GM18909 (cell line): ENCODE measurements around the gene IRF5.
"Not testable (repeated sequence)": the region's sequence is repeated elsewhere in the genome, so short reads cannot be mapped to it uniquely, and the experiment has no call there.

Source experiments
- ATAC-seq: cut with Tn5 transposase; IDR thresholded peaks from one replicate; pipeline ENCODE4 v1.9.1; 2021; ENCODE audit warnings: mild to moderate bottlenecking; ENCODE audit not compliant: unreplicated experiment, poor library complexity

IRF5 gene

GRCh38 chr7:128937271-128937646 is 468 bp upstream of the IRF5 start:
- ATAC-seq: peak; percentile 2

GRCh38 chr7:128938544-128939074 is 882 bp downstream of the IRF5 start:
- no peak for ATAC-seq

GRCh38 chr7:128939075-128939860 is 1.5 kb downstream of the IRF5 start:
- ATAC-seq: no peak

GRCh38 chr7:128939861-128940410 is 2.2 kb downstream of the IRF5 start:
- ATAC-seq: peak; percentile 22

GRCh38 chr7:128940494-128941322 is 3.0 kb downstream of the IRF5 start:
- ATAC-seq: peak; percentile 64

- no peak for ATAC-seq
These were observed 3.7 kb downstream of the IRF5 start for GRCh38 chr7:128941323-128941890.

GRCh38 chr7:128941946-128942526 is 4.3 kb downstream of the IRF5 start:
- no peak for ATAC-seq

GRCh38 chr7:128943251-128943650 is 5.5 kb downstream of the IRF5 start:
- not testable (repeated sequence) for ATAC-seq

- ATAC-seq: no peak
These were observed 6.9 kb downstream of the IRF5 start for GRCh38 chr7:128944487-128945236.

GRCh38 chr7:128945668-128946366 is 8.1 kb downstream of the IRF5 start:
- ATAC-seq: no peak

GRCh38 chr7:128946936-128947830 is 9.5 kb downstream of the IRF5 start:
- no peak for ATAC-seq

- ATAC-seq: no peak
These were observed 10.1 kb downstream of the IRF5 start for GRCh38 chr7:128947854-128948253.

GRCh38 chr7:128948312-128948973 is 10.7 kb downstream of the IRF5 start:
- ATAC-seq: no peak

- ATAC-seq: no peak
These were observed 11.4 kb downstream of the IRF5 start for GRCh38 chr7:128948976-128949760.

GRCh38 chr7:128951296-128951695 is 13.6 kb downstream of the IRF5 start:
- ATAC-seq: no peak

- ATAC-seq: peak; percentile 17
These were observed 16.4 kb downstream of the IRF5 start for GRCh38 chr7:128954150-128954549.
